ENCODE measurements around the gene PIAS4.

The PIAS4 gene

DNA sequence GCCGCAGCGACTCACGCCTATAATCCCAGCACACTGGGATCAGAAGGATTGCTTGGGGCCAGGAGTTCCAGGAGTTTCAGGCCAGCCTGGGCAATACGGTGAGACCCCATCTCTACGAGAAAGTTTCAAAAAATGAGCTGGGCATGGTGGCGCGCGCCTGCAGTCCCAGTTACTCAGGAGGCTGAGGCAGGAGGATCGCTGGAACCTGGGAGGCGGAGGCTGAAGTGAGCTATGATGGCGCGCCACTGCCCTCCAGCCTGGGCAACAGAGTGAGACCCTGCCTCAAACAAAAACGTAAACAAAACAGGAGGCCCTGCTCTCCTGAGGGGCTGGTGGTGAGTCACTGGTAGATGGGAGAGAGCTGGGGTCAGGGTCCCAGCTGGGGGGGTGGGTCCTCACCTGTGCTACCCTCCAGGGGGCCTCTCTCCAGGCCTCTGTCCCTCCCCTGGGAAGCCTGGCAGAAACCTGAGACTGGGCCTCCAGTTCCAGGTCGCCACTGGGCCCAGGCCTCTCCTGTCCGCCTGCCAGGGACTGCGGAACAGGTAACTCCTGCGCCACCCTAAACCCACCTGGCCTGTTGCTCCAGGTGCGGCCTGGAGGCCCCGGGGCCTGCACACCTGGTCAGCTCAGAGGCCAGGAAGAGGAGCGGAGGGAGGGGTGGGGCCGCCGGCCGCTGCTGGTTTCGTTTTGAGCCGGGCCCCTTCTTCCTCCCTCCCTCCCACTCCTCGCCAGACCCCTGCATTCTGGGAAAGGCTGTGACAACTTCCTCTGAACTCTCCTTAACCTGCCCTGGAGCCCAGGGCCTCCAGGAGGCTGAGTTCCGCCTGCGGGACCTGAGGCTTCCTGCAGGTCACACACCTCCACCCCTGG, 76.4 kb downstream of the PIAS4 start:
- Histone ChIP-seq H3K9me3 (ENCODE audit: control insufficient read depth, insufficient read depth, low read length) (no peaks in the 10 kb centered on the region), H3K4me1 (ENCODE audit: insufficient read depth, low read length) (peaks cover 2% of the 10 kb centered on the region; the same call in 1 of the 2 replicates), H3K9ac (ENCODE audit: low read depth, low read length) (no peak overlapping the region; the same call in 1 of the 2 replicates), H3K36me3 (ENCODE audit: insufficient read depth, low read length) (no peaks in the 10 kb centered on the region)

- Histone ChIP-seq H3K9ac (ENCODE audit: low read depth, low read length) (no peak overlapping the region; the same call in 1 of the 2 replicates), H3K9me3 (ENCODE audit: control insufficient read depth, insufficient read depth, low read length) (no peaks in the 10 kb centered on the region), H3K36me3 (ENCODE audit: insufficient read depth, low read length) (no peaks in the 10 kb centered on the region), H3K4me1 (ENCODE audit: insufficient read depth, low read length) (peaks cover 2% of the 10 kb centered on the region; the same call in 1 of the 2 replicates)
These were observed 77.0 kb downstream of the PIAS4 start for GRCh38 chr19:4084547-4084877.

DNA sequence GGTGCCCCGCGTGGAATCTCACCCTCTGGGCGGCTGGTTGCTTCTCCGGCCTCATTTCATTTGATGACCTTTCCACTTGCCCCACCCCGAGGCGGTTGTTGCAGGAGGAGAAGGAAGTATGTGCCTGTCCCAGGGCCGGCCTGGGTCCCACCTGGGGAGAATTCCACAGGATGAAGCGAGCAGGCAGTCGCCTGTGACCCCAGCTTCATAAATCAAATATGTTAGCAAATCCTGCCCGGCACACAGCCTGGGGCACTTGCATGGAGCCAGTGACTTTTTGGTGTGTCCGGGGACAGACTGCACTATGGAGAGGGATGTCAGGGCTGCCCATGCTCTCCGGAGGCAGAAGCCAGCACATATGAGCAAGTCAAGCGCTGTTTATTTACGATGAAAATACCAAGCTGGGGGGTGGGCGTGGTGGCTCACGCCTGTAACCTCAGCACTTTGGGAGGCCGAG, 78.9 kb downstream of the PIAS4 start:
- no peak overlapping the region for H3K9ac ChIP-seq (ENCODE audit: low read depth, low read length)
- H3K9me3 ChIP-seq (ENCODE audit: control insufficient read depth, insufficient read depth, low read length): no peaks in the 10 kb centered on the region
- H3K4me1 ChIP-seq (ENCODE audit: insufficient read depth, low read length): peaks cover 2% of the 10 kb centered on the region; the same call in 1 of the 2 replicates
- no peaks in the 10 kb centered on the region for H3K36me3 ChIP-seq (ENCODE audit: insufficient read depth, low read length)

DNA sequence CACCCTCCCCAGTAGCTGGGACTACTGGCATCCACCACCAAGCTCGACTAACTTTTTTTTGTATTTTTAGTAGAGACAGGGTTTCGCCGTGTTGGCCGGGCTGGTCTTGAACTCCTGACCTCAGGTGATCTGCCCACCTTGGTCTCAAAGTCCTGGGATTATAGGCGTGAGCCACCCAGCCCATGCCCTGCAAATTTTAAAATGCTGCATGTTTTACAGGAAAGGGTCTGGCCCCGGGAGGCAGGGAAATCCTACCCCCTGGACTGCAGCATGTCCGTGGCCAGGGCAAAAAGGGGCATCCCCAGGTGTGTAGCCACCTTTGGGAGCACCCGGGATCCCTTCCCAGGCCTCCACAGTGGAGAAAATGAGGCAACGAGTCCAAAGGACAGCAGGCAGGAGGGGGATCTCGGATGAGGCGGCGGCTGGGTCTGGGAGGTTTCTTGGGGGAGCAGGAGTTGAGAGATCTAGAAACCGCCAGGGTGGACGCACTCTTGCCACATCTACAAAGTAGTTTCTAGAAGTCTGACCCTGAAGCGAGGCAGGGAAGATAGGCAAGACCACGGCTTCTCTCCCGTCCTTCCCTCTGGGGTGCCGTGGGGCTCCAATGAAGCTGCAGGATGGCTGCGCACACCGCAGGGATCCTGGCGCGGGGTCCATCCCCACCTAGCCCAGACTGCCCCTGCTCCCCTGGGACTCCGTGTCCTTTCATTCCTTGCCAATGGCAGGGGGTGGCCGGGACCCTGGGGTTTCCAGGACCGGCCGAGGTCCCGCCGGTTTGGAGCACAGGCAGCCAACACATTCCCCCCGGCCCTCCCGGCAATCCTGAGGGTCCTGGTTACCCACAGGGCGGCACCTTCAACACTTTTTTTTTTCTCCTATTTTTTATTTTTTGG, 80.5 kb downstream of the PIAS4 start:
- no peak overlapping the region for H3K9ac ChIP-seq (ENCODE audit: low read depth, low read length)
- no peaks in the 10 kb centered on the region for H3K9me3 ChIP-seq (ENCODE audit: control insufficient read depth, insufficient read depth, low read length)
- no peaks in the 10 kb centered on the region for H3K4me1 ChIP-seq (ENCODE audit: insufficient read depth, low read length)

GRCh38 chr19:4088975-4089374, 81.4 kb downstream of the PIAS4 start:
- no peak overlapping the region for H3K9ac ChIP-seq (ENCODE audit: low read depth, low read length)
- peaks cover 3% of the 10 kb centered on the region; the same call in 1 of the 2 replicates for H3K36me3 ChIP-seq (ENCODE audit: insufficient read depth, low read length)
- H3K4me1 ChIP-seq (ENCODE audit: insufficient read depth, low read length): no peaks in the 10 kb centered on the region
- H3K9me3 ChIP-seq (ENCODE audit: control insufficient read depth, insufficient read depth, low read length): no peaks in the 10 kb centered on the region

More for the DNA sequence above, 80.5 kb downstream of the PIAS4 start:
- H3K36me3 ChIP-seq (ENCODE audit: insufficient read depth, low read length): no peaks in the 10 kb centered on the region

All from ES-I3 (cell line).